WI38 (cell line): Measurements from ENCODE around the gene PRR22.
"Not testable (repeated sequence)": the region's sequence is repeated elsewhere in the genome, so short reads cannot be mapped to it uniquely, and the experiment has no call there.

Source experiments
- H3K4me3 ChIP-seq: 2 replicates; pipeline ENCODE4 v1.5.1; 2011; ENCODE audit warnings: low read depth, mild to moderate bottlenecking, control low read depth, low read length
- CTCF ChIP-seq: IDR thresholded peaks from 2 replicates; pipeline ENCODE4 v1.5.1; 2012; ENCODE audit warnings: low read depth, mild to moderate bottlenecking, control low read depth, low read length

Gene PRR22

GRCh38 chr19:5772416-5772815, 12.1 kb downstream of the PRR22 start:
- no peak overlapping the region for H3K4me3 ChIP-seq
- no peak for TF ChIP-seq CTCF

- H3K4me3 ChIP-seq = no peak overlapping the region
- no peak for TF ChIP-seq CTCF
Measured at GRCh38 chr19:5767949-5768348, 16.6 kb downstream of the PRR22 start.

- TF ChIP-seq CTCF = no peak
- no peak overlapping the region for H3K4me3 ChIP-seq
Measured at GRCh38 chr19:5765220-5765619, 19.3 kb downstream of the PRR22 start.

- H3K4me3 ChIP-seq = no peak overlapping the region
- no peak for TF ChIP-seq CTCF
Measured at GRCh38 chr19:5762608-5763217, 21.8 kb downstream of the PRR22 start.

- TF ChIP-seq CTCF = no peak
Measured at GRCh38 chr19:5753743-5754142, 30.8 kb downstream of the PRR22 start.

GRCh38 chr19:5751709-5752108, 32.8 kb downstream of the PRR22 start:
- no peak overlapping the region for H3K4me3 ChIP-seq
- no peak for TF ChIP-seq CTCF

More at GRCh38 chr19:5753743-5754142, 30.8 kb downstream of the PRR22 start:
- H3K4me3 ChIP-seq = no peak overlapping the region

GRCh38 chr19:5749505-5749904, 35.0 kb downstream of the PRR22 start:
- no peak overlapping the region for H3K4me3 ChIP-seq
- no peak for TF ChIP-seq CTCF

- not testable (repeated sequence) for H3K4me3 ChIP-seq
Measured at GRCh38 chr19:5748920-5749319, 35.6 kb downstream of the PRR22 start.

- not testable (repeated sequence) for H3K4me3 ChIP-seq
Measured at GRCh38 chr19:5744999-5745398, 39.5 kb downstream of the PRR22 start.
